Esophagus muscularis mucosa (tissue), 4 donors: ENCODE results near the gene AJAP1. TPM values are rescaled to one million over a fixed set of nuclear protein-coding genes. Genes with fewer than 3 reads are reported as not detected.

Experiments used
- DNase-seq: peaks from one replicate; pipeline ENCODE4 v3.0.0-alpha.2; 2017; ENCODE audit errors: extremely low spot score
- H3K27ac ChIP-seq, 4 donors: fragments of 200-600 bp; sonication (generic); replicated peaks in 1 of 4; 1 replicate in 3 of 4; 2 replicates in 1 of 4; pipeline ENCODE4 v1.5.1; 2016 to 2019; ENCODE audit warnings: mild to moderate bottlenecking in 1 of 4
- H3K27me3 ChIP-seq, 4 donors: fragments of 200-600 bp; sonication (generic); one replicate each; pipeline versions ENCODE4 v1.5.1 to v1.6.0; 2016 to 2019
- H3K36me3 ChIP-seq, 4 donors: fragments of 200-600 bp; sonication (generic); one replicate each; pipeline ENCODE4 v1.5.1; 2016 to 2019
- H3K4me1 ChIP-seq, 4 donors: fragments of 200-600 bp; sonication (generic); one replicate each; pipeline ENCODE4 v1.5.1; 2016 to 2019
- H3K4me3 ChIP-seq, 4 donors: fragments of 200-600 bp; sonication (generic); 1 replicate in 2 of 4; 2 replicates in 2 of 4; pipeline ENCODE4 v1.5.1; 2016 to 2019; ENCODE audit warnings: mild to moderate bottlenecking in 4 of 4, moderate library complexity in 1 of 4
- H3K9me3 ChIP-seq, 4 donors: fragments of 200-600 bp; sonication (generic); 1 replicate in 3 of 4; 2 replicates in 1 of 4; pipeline ENCODE4 v1.5.1; 2016 to 2019
- EP300 ChIP-seq: sonication (generic); formaldehyde crosslinking; IDR thresholded peaks from one replicate; pipeline ENCODE4 v1.6.1; 2017; ENCODE audit warnings: antibody characterized with exemption
- POLR2A ChIP-seq: fragments of 450-650 bp; IDR thresholded peaks from one replicate; pipeline ENCODE4 v1.6.1; 2017; ENCODE audit warnings: antibody characterized with exemption, moderate library complexity, mild to moderate bottlenecking, low read depth
- POLR2AphosphoS5 ChIP-seq, 2 donors: sonication (generic); formaldehyde crosslinking; IDR thresholded peaks; one replicate each; pipeline ENCODE4 v1.6.1; 2017; ENCODE audit warnings: antibody characterized with exemption in 2 of 2
- WGBS: methylation state at CpG from one replicate; pipeline ENCODE4 v1.1.5; 2018; 5-methylcytosine and 5-hydroxymethylcytosine counted together
- intact Hi-C: fragments of 100-400 bp; cut with DNase I; formaldehyde crosslinking; loops from one replicate; pipeline ENCODE4 v1.15.1; 2023
- total RNA-seq, 4 donors: library from RNA; depleted of rRNA; stranded (reverse); fragments of >200 nt; gene quantifications; one replicate each; pipeline versions ENCODE4 v1.1.0 to v1.2.1, GENCODE V29; 2016
- TF ChIP-seq, protein P1 (sequence below), 3 experiments: fragments of 200-600 bp in 2 of 3; fragments of 450-650 bp in 1 of 3; sonication (generic) in 2 of 3; IDR thresholded peaks; one replicate each; pipeline ENCODE4 v1.5.1; 2017 to 2019; ENCODE audit warnings: antibody characterized with exemption in 3 of 3, mild to moderate bottlenecking in 2 of 3, moderate library complexity in 1 of 3

Gene AJAP1
- total RNA-seq, 4 donors from 2014 or later, result 0.40 to 0.84 (median 0.54) TPM

DNA sequence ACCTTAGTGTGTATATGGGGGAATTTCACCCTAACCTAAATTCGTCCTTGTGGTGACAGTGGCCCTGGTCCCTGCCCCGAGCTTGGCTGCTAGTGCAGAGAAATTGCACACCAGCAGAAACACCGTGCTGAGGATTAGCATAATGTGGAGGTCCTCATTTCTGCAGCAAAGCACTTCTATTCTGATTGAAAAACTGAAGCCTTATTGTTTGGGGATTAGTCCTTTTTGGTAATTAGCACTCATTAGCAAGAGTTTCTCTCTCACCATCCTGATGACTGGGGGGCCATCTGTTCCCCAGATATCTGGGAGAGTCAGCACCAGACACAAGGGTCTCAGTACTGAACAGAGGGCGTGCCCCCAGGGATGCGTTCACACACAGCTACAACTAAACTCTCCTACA, 55.2 kb downstream of the AJAP1 start:
- H3K27me3 ChIP-seq, result peaks cover 0 to 74% (median 4%) of the 10 kb centered on the region in 4 donors
- peaks cover 0 to 11% (median 4%) of the 10 kb centered on the region in 4 donors for H3K4me1 ChIP-seq
- H3K9me3 ChIP-seq, result no peaks in the 10 kb centered on the region
- H3K27ac ChIP-seq, result no peak overlapping the region
- no peaks in the 10 kb centered on the region for H3K36me3 ChIP-seq
- intact Hi-C loops, result no loop called here
- TF ChIP-seq POLR2A (no peak), POLR2AphosphoS5 (IDR thresholded peaks at IDR 0.05) (no peak), EP300 (no peak)
- WGBS, result 94% methylated on average over 5 of the region's 5 CpGs
- no peak for DNase-seq
- no peak overlapping the region for H3K4me3 ChIP-seq

GRCh38 chr1:4710592-4711415, 56.4 kb downstream of the AJAP1 start:
- TF ChIP-seq POLR2AphosphoS5 (IDR thresholded peaks at IDR 0.05), result no peak
- no peak for TF ChIP-seq EP300
- TF ChIP-seq POLR2A, result no peak
- TF ChIP-seq, protein P1, sequence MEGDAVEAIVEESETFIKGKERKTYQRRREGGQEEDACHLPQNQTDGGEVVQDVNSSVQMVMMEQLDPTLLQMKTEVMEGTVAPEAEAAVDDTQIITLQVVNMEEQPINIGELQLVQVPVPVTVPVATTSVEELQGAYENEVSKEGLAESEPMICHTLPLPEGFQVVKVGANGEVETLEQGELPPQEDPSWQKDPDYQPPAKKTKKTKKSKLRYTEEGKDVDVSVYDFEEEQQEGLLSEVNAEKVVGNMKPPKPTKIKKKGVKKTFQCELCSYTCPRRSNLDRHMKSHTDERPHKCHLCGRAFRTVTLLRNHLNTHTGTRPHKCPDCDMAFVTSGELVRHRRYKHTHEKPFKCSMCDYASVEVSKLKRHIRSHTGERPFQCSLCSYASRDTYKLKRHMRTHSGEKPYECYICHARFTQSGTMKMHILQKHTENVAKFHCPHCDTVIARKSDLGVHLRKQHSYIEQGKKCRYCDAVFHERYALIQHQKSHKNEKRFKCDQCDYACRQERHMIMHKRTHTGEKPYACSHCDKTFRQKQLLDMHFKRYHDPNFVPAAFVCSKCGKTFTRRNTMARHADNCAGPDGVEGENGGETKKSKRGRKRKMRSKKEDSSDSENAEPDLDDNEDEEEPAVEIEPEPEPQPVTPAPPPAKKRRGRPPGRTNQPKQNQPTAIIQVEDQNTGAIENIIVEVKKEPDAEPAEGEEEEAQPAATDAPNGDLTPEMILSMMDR (IDR thresholded peaks at IDR 0.05), result no peak
- Histone ChIP-seq H3K9me3 (peaks cover 0 to 9% (median 5%) of the 10 kb centered on the region in 4 donors), H3K4me3 (peak overlapping the region in 1 of 4 donors; percentile 18), H3K4me1 (peaks cover 0 to 11% (median 4%) of the 10 kb centered on the region in 4 donors), H3K27ac (no peak overlapping the region), H3K27me3 (peaks cover 0 to 82% (median 4%) of the 10 kb centered on the region in 4 donors), H3K36me3 (no peaks in the 10 kb centered on the region)
- intact Hi-C loops, result no loop called here
- no peak for DNase-seq
- 36% methylated on average over 33 of the region's 39 CpGs for WGBS

DNA sequence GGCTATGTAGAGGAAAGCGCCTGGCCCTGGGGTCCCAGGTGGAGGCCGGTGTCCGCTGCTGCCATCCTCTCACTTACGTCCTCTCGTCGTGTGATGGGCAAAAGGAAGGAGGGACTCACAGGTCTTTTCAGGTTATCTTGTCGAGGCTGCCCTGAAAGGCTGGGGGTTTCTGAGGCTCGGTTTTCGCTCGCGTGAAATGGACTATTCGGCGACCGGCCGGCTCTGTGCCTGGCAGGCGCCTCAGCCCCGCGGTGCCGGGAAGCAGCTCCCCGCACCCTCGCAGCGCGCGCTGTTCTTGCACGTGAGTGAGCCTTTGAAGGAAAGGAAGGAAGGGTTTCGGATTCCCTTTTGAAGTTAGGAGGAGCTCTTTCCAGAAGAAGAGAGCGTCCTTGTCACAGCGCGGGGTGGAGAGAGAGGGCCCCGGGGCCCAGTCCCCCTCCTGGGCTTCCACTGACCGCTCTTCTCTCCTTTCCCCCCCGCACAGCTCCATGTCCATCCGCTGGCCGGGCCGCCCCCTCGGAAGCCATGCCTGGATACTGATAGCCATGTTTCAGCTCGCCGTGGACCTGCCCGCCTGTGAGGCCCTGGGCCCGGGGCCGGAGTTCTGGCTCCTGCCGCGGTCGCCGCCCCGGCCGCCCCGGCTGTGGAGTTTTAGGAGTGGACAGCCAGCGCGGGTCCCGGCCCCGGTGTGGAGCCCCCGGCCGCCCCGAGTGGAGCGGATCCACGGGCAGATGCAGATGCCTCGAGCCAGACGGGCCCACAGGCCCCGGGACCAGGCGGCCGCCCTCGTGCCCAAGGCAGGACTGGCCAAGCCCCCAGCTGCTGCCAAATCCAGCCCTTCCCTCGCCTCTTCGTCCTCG, 57.2 kb downstream of the AJAP1 start:
- Histone ChIP-seq H3K27me3 (peaks cover 0 to 75% (median 4%) of the 10 kb centered on the region in 4 donors), H3K9me3 (peaks cover 0 to 10% (median 7%) of the 10 kb centered on the region in 4 donors), H3K36me3 (no peaks in the 10 kb centered on the region), H3K4me3 (peak overlapping the region in 1 of 4 donors; percentile 18), H3K4me1 (peaks cover 0 to 11% (median 4%) of the 10 kb centered on the region in 4 donors), H3K27ac (no peak overlapping the region)
- 33% methylated on average over 19 of the region's 66 CpGs for WGBS
- TF ChIP-seq, protein P1 (IDR thresholded peaks at IDR 0.05), result no peak
- TF ChIP-seq POLR2A (no peak), POLR2AphosphoS5 (IDR thresholded peaks at IDR 0.05) (no peak), EP300 (no peak)
- no peak for DNase-seq
- intact Hi-C loops, result no loop called here

- peaks cover 0 to 56% (median 4%) of the 10 kb centered on the region in 4 donors for H3K27me3 ChIP-seq
- H3K36me3 ChIP-seq, result no peaks in the 10 kb centered on the region
- H3K4me3 ChIP-seq, result no peak overlapping the region
- 80% methylated on average over 5 of the region's 12 CpGs for WGBS
- peaks cover 0 to 11% (median 4%) of the 10 kb centered on the region in 4 donors for H3K4me1 ChIP-seq
- peaks cover 0 to 10% (median 7%) of the 10 kb centered on the region in 4 donors for H3K9me3 ChIP-seq
- intact Hi-C loops, result no loop called here
- no peak for TF ChIP-seq EP300
- TF ChIP-seq, protein P1 (IDR thresholded peaks at IDR 0.05), result no peak
- TF ChIP-seq POLR2AphosphoS5 (IDR thresholded peaks at IDR 0.05), result no peak
- TF ChIP-seq POLR2A, result no peak
- no peak for DNase-seq
- H3K27ac ChIP-seq, result no peak overlapping the region
These were observed 59.3 kb downstream of the AJAP1 start for GRCh38 chr1:4713669-4714068.

DNA sequence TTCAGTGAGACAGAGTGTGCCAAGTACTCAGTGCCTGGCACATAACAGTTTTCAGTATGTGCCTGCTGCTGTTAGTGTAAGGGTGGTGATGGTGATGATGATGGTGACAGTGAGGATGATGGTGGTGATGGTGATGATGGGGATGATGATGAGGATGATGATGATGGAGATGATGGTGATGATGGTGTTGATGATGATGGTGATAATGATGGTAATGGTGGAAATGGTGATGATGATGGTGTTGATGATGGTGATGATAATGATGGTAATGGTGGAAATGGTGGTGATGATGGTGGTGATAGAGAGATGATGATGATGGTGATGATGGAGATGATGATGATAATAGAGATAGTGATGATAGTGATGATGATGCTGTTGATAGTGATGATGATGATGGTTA, 62.0 kb downstream of the AJAP1 start:
- no peak overlapping the region for H3K27ac ChIP-seq
- TF ChIP-seq POLR2A (no peak), EP300 (no peak), POLR2AphosphoS5 (IDR thresholded peaks at IDR 0.05) (no peak)
- TF ChIP-seq, protein P1 (IDR thresholded peaks at IDR 0.05), result no peak
- intact Hi-C loops, result no loop called here
- peaks cover 0 to 10% (median 7%) of the 10 kb centered on the region in 4 donors for H3K9me3 ChIP-seq
- H3K4me3 ChIP-seq, result no peak overlapping the region
- no peaks in the 10 kb centered on the region for H3K36me3 ChIP-seq
- H3K4me1 ChIP-seq, result peaks cover 0 to 3% (median 0%) of the 10 kb centered on the region in 4 donors
- H3K27me3 ChIP-seq, result peaks cover 0 to 33% (median 4%) of the 10 kb centered on the region in 4 donors
- no peak for DNase-seq
